ENCODE data around the gene CHURC1.

GRCh38 chr14:64945431-64946178 lies 31.4 kb downstream of the CHURC1 start:
- TF ChIP-seq POLR2A (IDR thresholded peaks at IDR 0.05; ENCODE audit: low read depth) (no peak), POLR2AphosphoS5 (IDR thresholded peaks at IDR 0.05) (no peak), CTCF (IDR thresholded peaks at IDR 0.05) (no peak), EP300 (IDR thresholded peaks at IDR 0.05) (no peak)

All from esophagus muscularis mucosa (tissue), 4 donors.